Neural progenitor cell (in vitro differentiated cells): ENCODE data around the gene PHACTR2. TPM values are rescaled to one million over a fixed set of nuclear protein-coding genes. Genes with fewer than 3 reads are reported as not detected.

Source experiments
- DNase-seq: peaks from one replicate; pipeline ENCODE4 v3.0.0-alpha.2; 2016; ENCODE audit warnings: low spot score
- H2AFZ ChIP-seq: fragments of 200-600 bp; sonication (generic); replicated peaks from 2 replicates; pipeline ENCODE4 v1.6.1; 2016; ENCODE audit warnings: antibody characterized with exemption
- H3F3A ChIP-seq: fragments of 200-600 bp; sonication (generic); 2 replicates; pipeline ENCODE4 v1.6.1; 2016; ENCODE audit warnings: antibody characterized with exemption, low read depth
- H3K27ac ChIP-seq: fragments of 200-600 bp; sonication (generic); 2 replicates; pipeline ENCODE4 v1.5.1; 2016; ENCODE audit warnings: mild to moderate bottlenecking
- H3K27me3 ChIP-seq: fragments of 200-600 bp; sonication (generic); 2 replicates; pipeline ENCODE4 v1.6.1; 2016; ENCODE audit warnings: mild to moderate bottlenecking, moderate library complexity
- H3K36me3 ChIP-seq: fragments of 200-600 bp; sonication (generic); 2 replicates; pipeline ENCODE4 v1.5.1; 2016
- H3K4me1 ChIP-seq: fragments of 200-600 bp; sonication (generic); 2 replicates; pipeline ENCODE4 v1.6.1; 2016; ENCODE audit warnings: mixed run types
- H3K4me2 ChIP-seq: fragments of 200-600 bp; sonication (generic); 2 replicates; pipeline ENCODE4 v1.6.1; 2016
- H3K4me3 ChIP-seq: fragments of 200-600 bp; sonication (generic); 2 replicates; pipeline ENCODE4 v1.5.1; 2016
- H3K79me2 ChIP-seq: fragments of 200-600 bp; sonication (generic); 2 replicates; pipeline ENCODE4 v1.6.1; 2016; ENCODE audit warnings: low read depth
- H3K9ac ChIP-seq: fragments of 200-600 bp; sonication (generic); 2 replicates; pipeline ENCODE4 v1.6.1; 2016
- H3K9me3 ChIP-seq: fragments of 200-600 bp; sonication (generic); 2 replicates; pipeline ENCODE4 v1.5.1; 2016; ENCODE audit warnings: low read depth
- H4K20me1 ChIP-seq: fragments of 200-600 bp; sonication (generic); 2 replicates; pipeline ENCODE4 v1.6.1; 2016; ENCODE audit warnings: low read depth
- H3K27ac Mint-ChIP-seq: 3 replicates; pipeline ENCODE4 v1.8.0; 2021; ENCODE audit warnings: mixed read lengths
- H3K27me3 Mint-ChIP-seq: 2 replicates; pipeline ENCODE4 v1.8.0; 2022; ENCODE audit warnings: low read depth, mild to moderate bottlenecking, inconsistent platforms, moderate library complexity, mixed read lengths; ENCODE audit not compliant: insufficient read depth
- H3K36me3 Mint-ChIP-seq: 3 replicates; pipeline ENCODE4 v1.8.0; 2021; ENCODE audit warnings: mixed read lengths
- H3K4me1 Mint-ChIP-seq: 3 replicates; pipeline ENCODE4 v1.8.0; 2021; ENCODE audit warnings: mixed read lengths
- H3K4me3 Mint-ChIP-seq: 3 replicates; pipeline ENCODE4 v1.8.0; 2021; ENCODE audit warnings: mild to moderate bottlenecking, moderate library complexity, mixed read lengths
- H3K9me3 Mint-ChIP-seq: 3 replicates; pipeline ENCODE4 v1.8.0; 2020; ENCODE audit warnings: mixed read lengths
- CTCF ChIP-seq: fragments of 200-600 bp; sonication (generic); IDR thresholded peaks from 2 replicates; pipeline ENCODE4 v1.5.1; 2017; ENCODE audit warnings: antibody characterized with exemption, mild to moderate bottlenecking
- EZH2 ChIP-seq: fragments of 200-600 bp; sonication (generic); IDR thresholded peaks from 2 replicates; pipeline ENCODE4 v1.6.1; 2017; ENCODE audit warnings: antibody characterized with exemption, mild to moderate bottlenecking, moderate library complexity
- EZH2phosphoT487 ChIP-seq: fragments of 200-600 bp; sonication (generic); IDR thresholded peaks from 2 replicates; pipeline ENCODE4 v1.6.1; 2017; ENCODE audit warnings: antibody characterized with exemption
- total RNA-seq: library from RNA; depleted of rRNA; stranded (reverse); fragments of >200 nt; gene quantifications from 2 replicates; pipeline ENCODE4 v1.2.3, GENCODE V29; 2015; ENCODE audit warnings: low replicate concordance

Gene PHACTR2
- total RNA-seq, 1 donor from 2014 or later, result 45.4 TPM

GRCh38 chr6:143684486-143684885 is 6.7 kb downstream of the PHACTR2 start:
- no peak overlapping the region for H3K4me3 ChIP-seq
- no peak overlapping the region for H3K27ac ChIP-seq
- H4K20me1 ChIP-seq, result no peaks in the 10 kb centered on the region
- no peak for DNase-seq
- no peaks in the 10 kb centered on the region for H3K9me3 ChIP-seq
- H3K4me3 Mint-ChIP-seq, result no peak overlapping the region
- H3K27me3 Mint-ChIP-seq, result no peaks in the 10 kb centered on the region
- peaks cover 35% of the 10 kb centered on the region for H3K36me3 Mint-ChIP-seq
- peaks cover 15% of the 10 kb centered on the region for H3K4me1 Mint-ChIP-seq
- no peaks in the 10 kb centered on the region for H3K27me3 ChIP-seq
- peaks cover under 1% of the 10 kb centered on the region for H3F3A ChIP-seq
- TF ChIP-seq EZH2phosphoT487 (no peak), CTCF (no peak)
- peaks cover 17% of the 10 kb centered on the region for H3K4me1 ChIP-seq
- peaks cover 32% of the 10 kb centered on the region for H3K9me3 Mint-ChIP-seq
- no peaks in the 10 kb centered on the region for H3K36me3 ChIP-seq
- no peak overlapping the region for H2AFZ ChIP-seq
- no peak overlapping the region for H3K9ac ChIP-seq
- no peak overlapping the region for H3K4me2 ChIP-seq
- no peak overlapping the region for H3K27ac Mint-ChIP-seq
- H3K79me2 ChIP-seq, result peaks cover 100% of the 10 kb centered on the region

GRCh38 chr6:143685653-143686052 is 7.9 kb downstream of the PHACTR2 start:
- Histone ChIP-seq H3K9ac (no peak overlapping the region), H3K9me3 (no peaks in the 10 kb centered on the region), H3K27ac (no peak overlapping the region), H3K79me2 (peaks cover 100% of the 10 kb centered on the region), H3K27me3 (no peaks in the 10 kb centered on the region), H2AFZ (no peak overlapping the region), H4K20me1 (peaks cover 5% of the 10 kb centered on the region), H3K36me3 (no peaks in the 10 kb centered on the region), H3K4me2 (no peak overlapping the region), H3K4me3 (no peak overlapping the region), H3K4me1 (peaks cover 14% of the 10 kb centered on the region), H3F3A (no peaks in the 10 kb centered on the region)
- H3K27ac Mint-ChIP-seq, result no peak overlapping the region
- H3K27me3 Mint-ChIP-seq, result no peaks in the 10 kb centered on the region
- H3K4me3 Mint-ChIP-seq, result no peak overlapping the region
- peaks cover 35% of the 10 kb centered on the region for H3K36me3 Mint-ChIP-seq
- TF ChIP-seq EZH2 (no peak), EZH2phosphoT487 (no peak), CTCF (no peak)
- H3K4me1 Mint-ChIP-seq, result peaks cover 5% of the 10 kb centered on the region
- DNase-seq, result no peak
- H3K9me3 Mint-ChIP-seq, result peaks cover 32% of the 10 kb centered on the region

GRCh38 chr6:143687591-143687990 is 9.8 kb downstream of the PHACTR2 start:
- peaks cover 100% of the 10 kb centered on the region for H3K79me2 ChIP-seq
- peaks cover 16% of the 10 kb centered on the region for H3K4me1 Mint-ChIP-seq
- no peak overlapping the region for H3K27ac ChIP-seq
- DNase-seq, result no peak
- H4K20me1 ChIP-seq, result peaks cover 22% of the 10 kb centered on the region
- no peak overlapping the region for H2AFZ ChIP-seq
- H3K27me3 ChIP-seq, result no peaks in the 10 kb centered on the region
- H3K9ac ChIP-seq, result no peak overlapping the region
- H3K27ac Mint-ChIP-seq, result no peak overlapping the region
- no peak for TF ChIP-seq EZH2phosphoT487
- TF ChIP-seq CTCF, result no peak
- no peak for TF ChIP-seq EZH2
- peaks cover 26% of the 10 kb centered on the region for H3K4me1 ChIP-seq
- H3K4me2 ChIP-seq, result no peak overlapping the region
- no peak overlapping the region for H3K4me3 ChIP-seq
- no peaks in the 10 kb centered on the region for H3K9me3 ChIP-seq
- no peaks in the 10 kb centered on the region for H3K27me3 Mint-ChIP-seq
- no peaks in the 10 kb centered on the region for H3K36me3 ChIP-seq
- H3K4me3 Mint-ChIP-seq, result no peak overlapping the region
- peaks cover 28% of the 10 kb centered on the region for H3K36me3 Mint-ChIP-seq
- no peaks in the 10 kb centered on the region for H3F3A ChIP-seq
- peaks cover 17% of the 10 kb centered on the region for H3K9me3 Mint-ChIP-seq

- Mint-ChIP-seq H3K9me3 (peaks cover 8% of the 10 kb centered on the region), H3K36me3 (peaks cover 19% of the 10 kb centered on the region), H3K27ac (no peak overlapping the region), H3K4me1 (peaks cover 16% of the 10 kb centered on the region), H3K27me3 (no peaks in the 10 kb centered on the region), H3K4me3 (no peak overlapping the region)
- Histone ChIP-seq H3K4me3 (no peak overlapping the region), H2AFZ (no peak overlapping the region), H3K27ac (no peak overlapping the region), H3K9ac (no peak overlapping the region), H3F3A (no peaks in the 10 kb centered on the region), H3K27me3 (no peaks in the 10 kb centered on the region), H3K36me3 (no peaks in the 10 kb centered on the region), H3K4me1 (peaks cover 26% of the 10 kb centered on the region), H3K4me2 (no peak overlapping the region), H4K20me1 (peaks cover 22% of the 10 kb centered on the region), H3K79me2 (peaks cover 100% of the 10 kb centered on the region), H3K9me3 (no peaks in the 10 kb centered on the region)
- no peak for DNase-seq
- TF ChIP-seq EZH2 (no peak), CTCF (no peak), EZH2phosphoT487 (no peak)
Observed at GRCh38 chr6:143688681-143689080, 10.9 kb downstream of the PHACTR2 start.
